ENCODE measurements around the gene ERCC8.

The ERCC8 gene

GRCh38 chr5:60830581-60831127 is 114.2 kb downstream of the ERCC8 start:
- peak; percentile 25 for DNase-seq

GRCh38 chr5:60829490-60830266 is 115.2 kb downstream of the ERCC8 start:
- peak; percentile 41 for DNase-seq

- no peak for DNase-seq
Observed at GRCh38 chr5:60827201-60827600, 117.7 kb downstream of the ERCC8 start.

- peak; percentile 9 for DNase-seq
Observed at GRCh38 chr5:60826653-60827052, 118.2 kb downstream of the ERCC8 start.

Measured in activated CD4-positive, alpha-beta T cell treated with anti-CD3 and anti-CD28 coated beads, Interleukin-10, Interleukin-2, amounts not matched to agents 100 ng/mL and 50 ng/mL, durations not matched to agents 16 hours and 8 hours (primary cell).